H9 (cell line): ENCODE data around the gene SIGLEC9. TPM values are rescaled to one million over a fixed set of nuclear protein-coding genes. Genes with fewer than 3 reads are reported as not detected.

ENCODE experiments used
- DNase-seq: peaks from one replicate; pipeline ENCODE4 v3.0.0-alpha.2; 2017
- H2AFZ ChIP-seq: one replicate; pipeline ENCODE4 v1.6.1; 2013; ENCODE audit warnings: mild to moderate bottlenecking, low read length, control low read depth, moderate library complexity
- H2AK5ac ChIP-seq: 2 replicates; pipeline ENCODE4 v1.6.1; 2013; ENCODE audit warnings: low read length, control low read depth, mixed read lengths; ENCODE audit not compliant: insufficient read length
- H2BK120ac ChIP-seq: one replicate; pipeline ENCODE4 v1.6.1; 2013; ENCODE audit warnings: low read depth, mild to moderate bottlenecking, low read length, control low read depth, inconsistent platforms; ENCODE audit not compliant: poor library complexity, severe bottlenecking
- H2BK12ac ChIP-seq: 2 replicates; pipeline ENCODE4 v1.6.1; 2013; ENCODE audit warnings: low read length, control low read depth, mixed read lengths, low read depth; ENCODE audit not compliant: insufficient read length
- H2BK15ac ChIP-seq: 2 replicates; pipeline ENCODE4 v1.6.1; 2013; ENCODE audit warnings: low read depth, low read length, control low read depth
- H2BK20ac ChIP-seq: one replicate; pipeline ENCODE4 v1.6.1; 2013; ENCODE audit warnings: low read depth, mild to moderate bottlenecking, low read length, control low read depth, inconsistent platforms; ENCODE audit not compliant: poor library complexity, severe bottlenecking
- H2BK5ac ChIP-seq: 2 replicates; pipeline ENCODE4 v1.6.1; 2013; ENCODE audit warnings: low read length, control low read depth, mixed read lengths; ENCODE audit not compliant: insufficient read length
- H3K14ac ChIP-seq: 2 replicates; pipeline ENCODE4 v1.6.1; 2013; ENCODE audit warnings: low read length, control low read depth; ENCODE audit not compliant: insufficient read depth
- H3K18ac ChIP-seq: 2 replicates; pipeline ENCODE4 v1.6.1; 2013; ENCODE audit warnings: low read depth, mild to moderate bottlenecking, mixed read lengths, low read length, control low read depth; ENCODE audit not compliant: insufficient read length
- H3K23ac ChIP-seq: 2 replicates; pipeline ENCODE4 v1.6.1; 2013; ENCODE audit warnings: low read length, control low read depth, mixed read lengths, low read depth; ENCODE audit not compliant: insufficient read length
- H3K23me2 ChIP-seq: 2 replicates; pipeline ENCODE4 v1.6.1; 2013; ENCODE audit warnings: low read depth, mild to moderate bottlenecking, mixed read lengths, low read length, control low read depth; ENCODE audit not compliant: insufficient read length, poor library complexity, severe bottlenecking
- H3K27ac ChIP-seq: 2 replicates; pipeline ENCODE4 v1.5.1; 2013; ENCODE audit warnings: low read length, control low read depth, mixed read lengths, low read depth; ENCODE audit not compliant: insufficient read length
- H3K27me3 ChIP-seq: 2 replicates; pipeline ENCODE4 v1.6.1; 2013; ENCODE audit warnings: low read length, control low read depth, inconsistent platforms; ENCODE audit not compliant: insufficient read depth
- H3K4ac ChIP-seq: 2 replicates; pipeline ENCODE4 v1.6.1; 2013; ENCODE audit warnings: low read depth, mild to moderate bottlenecking, control low read depth, inconsistent platforms, low read length, moderate library complexity
- H3K4me1 ChIP-seq: 2 replicates; pipeline ENCODE4 v1.6.1; 2013; ENCODE audit warnings: low read length, control low read depth, inconsistent platforms; ENCODE audit not compliant: insufficient read depth
- H3K4me2 ChIP-seq: 2 replicates; pipeline ENCODE4 v1.6.1; 2013; ENCODE audit warnings: low read length, control low read depth, mixed read lengths; ENCODE audit not compliant: insufficient read length, insufficient read depth
- H3K56ac ChIP-seq: 2 replicates; pipeline ENCODE4 v1.6.1; 2013; ENCODE audit warnings: low read depth, mild to moderate bottlenecking, mixed read lengths, low read length, control low read depth; ENCODE audit not compliant: insufficient read length
- H3K79me1 ChIP-seq: 2 replicates; pipeline ENCODE4 v1.6.1; 2013; ENCODE audit warnings: low read depth, mild to moderate bottlenecking, moderate library complexity, low read length, control low read depth, inconsistent platforms; ENCODE audit not compliant: insufficient read depth, poor library complexity, severe bottlenecking
- H3K79me2 ChIP-seq: 2 replicates; pipeline ENCODE4 v1.6.1; 2013; ENCODE audit warnings: low read length, control low read depth, inconsistent platforms; ENCODE audit not compliant: insufficient read depth
- H3K9ac ChIP-seq: 2 replicates; pipeline ENCODE4 v1.6.1; 2013; ENCODE audit warnings: low read length, control low read depth, mixed read lengths; ENCODE audit not compliant: insufficient read length; ENCODE audit errors: extremely low read depth
- H3K9me3 ChIP-seq: one replicate; pipeline ENCODE4 v1.6.1; 2013; ENCODE audit warnings: low read depth, low read length, inconsistent platforms; ENCODE audit not compliant: control insufficient read depth
- H3T11ph ChIP-seq: one replicate; pipeline ENCODE4 v1.6.1; 2013; ENCODE audit warnings: mild to moderate bottlenecking, low read length, control low read depth, inconsistent platforms
- H4K20me1 ChIP-seq: one replicate; pipeline ENCODE4 v1.6.1; 2013; ENCODE audit not compliant: control insufficient read depth, insufficient read length, insufficient read depth
- H4K5ac ChIP-seq: 2 replicates; pipeline ENCODE4 v1.6.1; 2013; ENCODE audit warnings: low read depth, mild to moderate bottlenecking, mixed read lengths, low read length, control low read depth; ENCODE audit not compliant: insufficient read length
- H4K8ac ChIP-seq: replicated peaks from 2 replicates; pipeline ENCODE4 v1.6.1; 2013; ENCODE audit warnings: low read length, control low read depth, mixed read lengths, low read depth; ENCODE audit not compliant: insufficient read length
- H4K91ac ChIP-seq: 2 replicates; pipeline ENCODE4 v1.6.1; 2013; ENCODE audit warnings: low read depth, mild to moderate bottlenecking, moderate library complexity, mixed read lengths, low read length, control low read depth; ENCODE audit not compliant: insufficient read length
- H3K27ac Mint-ChIP-seq, 3 experiments: 2 replicates in 2 of 3; 3 replicates in 1 of 3; pipeline ENCODE4 v1.8.0; 2020 to 2021; ENCODE audit warnings: mixed read lengths in 3 of 3, mild to moderate bottlenecking in 1 of 3, moderate library complexity in 1 of 3
- H3K27me3 Mint-ChIP-seq: 2 replicates; pipeline ENCODE4 v1.8.0; 2021; ENCODE audit warnings: low read depth, mild to moderate bottlenecking, moderate library complexity, mixed read lengths
- H3K36me3 Mint-ChIP-seq, 3 experiments: 2 replicates in 2 of 3; 3 replicates in 1 of 3; pipeline ENCODE4 v1.8.0; 2020 to 2021; ENCODE audit warnings: low read depth in 3 of 3, mixed read lengths in 3 of 3; ENCODE audit not compliant: insufficient read depth in 1 of 3
- H3K4me1 Mint-ChIP-seq, 2 experiments: 2 replicates each; pipeline ENCODE4 v1.8.0; 2020; ENCODE audit warnings: mixed read lengths in 2 of 2
- H3K4me3 Mint-ChIP-seq, 2 experiments: 2 replicates in 1 of 2; 3 replicates in 1 of 2; pipeline ENCODE4 v1.8.0; 2020 to 2021; ENCODE audit warnings: mild to moderate bottlenecking in 2 of 2, mixed read lengths in 2 of 2, moderate library complexity in 1 of 2
- H3K9me3 Mint-ChIP-seq, 2 experiments: 2 replicates in 1 of 2; 3 replicates in 1 of 2; pipeline ENCODE4 v1.8.0; 2020; ENCODE audit warnings: mild to moderate bottlenecking in 2 of 2, mixed read lengths in 2 of 2, moderate library complexity in 1 of 2
- WGBS: extraction: QIAGEN DNeasy Blood & Tissue Kit; methylation state at CpG from one replicate; pipeline ENCODE4 v1.1.7; 2013; ENCODE audit warnings: missing lambda C conversion rate, low lambda C conversion rate, mixed read lengths; ENCODE audit not compliant: insufficient read length; ENCODE audit errors: extremely low coverage; 5-methylcytosine and 5-hydroxymethylcytosine counted together
- total RNA-seq: library from RNA; stranded (reverse); gene quantifications from 2 replicates; pipeline ENCODE4 v1.2.1, GENCODE V29; 2021
- TF ChIP-seq, protein P1 (sequence below): fragments of 200-600 bp; sonication (generic); conservative IDR thresholded peaks from 3 replicates; pipeline ENCODE4 v1.8.0; 2021; ENCODE audit warnings: antibody characterized with exemption, mild to moderate bottlenecking

SIGLEC9 gene
- total RNA-seq, 1 experiment from 2014 or later: not detected

DNA sequence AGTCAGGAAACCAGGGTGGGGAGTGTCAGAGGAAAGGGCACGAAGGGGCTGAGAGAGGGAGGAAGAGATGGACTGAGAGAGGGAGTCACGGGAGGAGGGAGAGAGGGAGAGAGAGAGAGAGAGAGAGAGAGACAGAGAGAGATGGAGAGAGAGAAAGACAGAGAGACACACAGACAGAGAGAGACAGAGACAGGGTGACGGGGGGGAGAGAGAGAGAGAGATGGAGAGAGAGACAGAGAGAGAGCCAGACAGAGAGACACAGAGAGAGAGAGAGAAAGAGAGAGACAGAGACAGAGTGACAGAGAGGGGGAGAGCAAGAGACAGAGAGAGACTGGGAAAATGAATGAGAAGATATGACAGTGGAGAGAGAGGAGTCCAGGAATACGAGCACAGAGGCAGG is 41.5 kb upstream of the SIGLEC9 start:
- H2BK12ac ChIP-seq: no peak overlapping the region
- H3K79me2 ChIP-seq: no peaks in the 10 kb centered on the region
- WGBS: no CpG with 5 or more reads among the region's 4 CpGs
- no peak overlapping the region for H2BK15ac ChIP-seq
- peaks cover 2% of the 10 kb centered on the region; the same call in 1 of the 2 replicates for H3K4me1 ChIP-seq
- no peak overlapping the region for H3K9ac ChIP-seq
- H4K5ac ChIP-seq: no peak overlapping the region
- H2AK5ac ChIP-seq: no peak overlapping the region
- H3K9me3 Mint-ChIP-seq: no peaks in the 10 kb centered on the region
- no peaks in the 10 kb centered on the region for H3K23me2 ChIP-seq
- no peak overlapping the region for H3K18ac ChIP-seq
- no peak overlapping the region for H3K4me2 ChIP-seq
- H2AFZ ChIP-seq: no peak overlapping the region
- H3K9me3 ChIP-seq: no peaks in the 10 kb centered on the region
- H3K27me3 ChIP-seq: no peaks in the 10 kb centered on the region; the same call in 1 of the 2 replicates
- no peak overlapping the region for H4K91ac ChIP-seq
- no peak overlapping the region for H4K8ac ChIP-seq
- no peak overlapping the region for H2BK5ac ChIP-seq
- H3K23ac ChIP-seq: no peak overlapping the region
- DNase-seq: no peak
- H3K27ac ChIP-seq: no peak overlapping the region
- no peaks in the 10 kb centered on the region for H3K36me3 Mint-ChIP-seq
- H3K27me3 Mint-ChIP-seq: peaks cover 19% of the 10 kb centered on the region
- TF ChIP-seq, protein P1, sequence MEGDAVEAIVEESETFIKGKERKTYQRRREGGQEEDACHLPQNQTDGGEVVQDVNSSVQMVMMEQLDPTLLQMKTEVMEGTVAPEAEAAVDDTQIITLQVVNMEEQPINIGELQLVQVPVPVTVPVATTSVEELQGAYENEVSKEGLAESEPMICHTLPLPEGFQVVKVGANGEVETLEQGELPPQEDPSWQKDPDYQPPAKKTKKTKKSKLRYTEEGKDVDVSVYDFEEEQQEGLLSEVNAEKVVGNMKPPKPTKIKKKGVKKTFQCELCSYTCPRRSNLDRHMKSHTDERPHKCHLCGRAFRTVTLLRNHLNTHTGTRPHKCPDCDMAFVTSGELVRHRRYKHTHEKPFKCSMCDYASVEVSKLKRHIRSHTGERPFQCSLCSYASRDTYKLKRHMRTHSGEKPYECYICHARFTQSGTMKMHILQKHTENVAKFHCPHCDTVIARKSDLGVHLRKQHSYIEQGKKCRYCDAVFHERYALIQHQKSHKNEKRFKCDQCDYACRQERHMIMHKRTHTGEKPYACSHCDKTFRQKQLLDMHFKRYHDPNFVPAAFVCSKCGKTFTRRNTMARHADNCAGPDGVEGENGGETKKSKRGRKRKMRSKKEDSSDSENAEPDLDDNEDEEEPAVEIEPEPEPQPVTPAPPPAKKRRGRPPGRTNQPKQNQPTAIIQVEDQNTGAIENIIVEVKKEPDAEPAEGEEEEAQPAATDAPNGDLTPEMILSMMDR: no peak
- H3K4me1 Mint-ChIP-seq: peaks cover 22 to 32% of the 10 kb centered on the region in 2 experiments
- no peaks in the 10 kb centered on the region for H4K20me1 ChIP-seq
- no peak overlapping the region for H3K56ac ChIP-seq
- no peak overlapping the region for H2BK120ac ChIP-seq
- H3T11ph ChIP-seq: no peak overlapping the region
- H3K4me3 Mint-ChIP-seq: no peak overlapping the region
- no peaks in the 10 kb centered on the region for H3K79me1 ChIP-seq
- H2BK20ac ChIP-seq: no peak overlapping the region
- H3K14ac ChIP-seq: no peak overlapping the region
- no peak overlapping the region; a peak in 1 of 7 replicates for H3K27ac Mint-ChIP-seq
- H3K4ac ChIP-seq: no peak overlapping the region
